Stimulated activated CD4-positive, alpha-beta T cell treated with anti-CD3 and anti-CD28 coated beads, Interleukin-4, amount 100 ng/mL, for 4 hours (primary cell): ENCODE data around the gene MAN2C1.
"Not testable (repeated sequence)": the region's sequence is repeated elsewhere in the genome, so short reads cannot be mapped to it uniquely, and the experiment has no call there.

Experiments
- DNase-seq, 2 experiments: peaks; one replicate each; pipeline ENCODE4 v3.0.0-alpha.2; 2020

The MAN2C1 gene

DNA sequence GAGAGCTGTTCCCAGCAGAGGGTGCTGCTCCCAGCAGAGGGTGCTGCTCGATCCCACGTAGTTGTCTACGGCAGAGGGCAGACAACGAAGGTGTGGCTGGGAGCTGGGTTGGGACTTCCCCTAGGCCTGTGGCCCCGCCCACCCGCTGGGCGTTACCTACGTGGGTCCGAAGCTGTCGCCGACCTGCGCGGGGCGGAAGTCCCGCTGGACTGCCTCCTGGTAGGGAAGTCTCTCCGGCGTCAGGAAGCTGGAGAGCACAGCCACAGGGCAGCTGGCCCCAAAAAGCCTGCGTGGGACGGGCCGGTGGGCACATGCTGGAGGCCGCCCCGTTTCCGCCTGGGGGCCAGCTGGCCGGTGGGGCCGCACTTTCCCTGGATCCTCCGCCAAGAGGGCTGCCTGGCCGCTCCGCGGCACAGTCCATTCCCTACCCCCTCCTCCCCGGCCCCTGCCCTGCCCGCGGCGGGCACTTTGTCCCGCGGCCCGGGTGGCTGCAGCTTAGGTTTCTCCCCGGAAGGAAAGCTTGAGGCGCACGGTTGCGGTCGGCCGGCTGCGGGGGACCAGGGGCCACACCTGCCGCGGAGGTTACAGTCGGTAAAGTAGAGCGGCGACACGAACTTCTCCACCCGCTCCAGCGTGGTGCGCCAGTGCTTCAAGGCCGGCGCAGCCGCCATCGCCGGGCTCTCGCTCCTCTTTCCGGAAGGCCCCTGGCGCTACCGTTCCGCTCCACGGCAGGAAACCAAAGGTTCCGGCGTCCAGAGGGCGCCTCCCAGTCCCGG, at the start of gene MAN2C1:
Gene MAN2C1 (minus strand): TSS at position 695 of the 776 bp plus-strand sequence. CDS start 24 bp downstream, at position 671.
- peak; percentile 91 to 94 for DNase-seq

DNA sequence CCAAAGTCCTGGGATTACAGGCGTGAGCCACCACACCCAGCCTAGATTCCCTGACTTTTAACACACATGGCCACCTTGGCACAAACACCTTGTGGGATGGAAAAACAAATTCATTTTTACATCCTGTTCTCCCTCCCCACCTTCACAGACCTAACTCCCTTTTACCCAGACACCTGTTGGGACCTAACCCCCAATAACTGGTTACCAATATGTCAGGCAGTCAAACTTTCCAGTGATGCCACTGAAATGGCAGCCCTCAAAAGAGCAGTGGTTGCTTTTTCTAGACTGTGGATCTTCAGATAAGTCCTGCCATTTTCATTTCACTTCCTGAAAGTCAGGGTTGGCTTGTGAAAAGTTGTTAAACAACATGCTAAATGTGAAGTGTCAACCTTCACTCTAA, 48.2 kb upstream of the MAN2C1 start:
- DNase-seq, result no peak

DNA sequence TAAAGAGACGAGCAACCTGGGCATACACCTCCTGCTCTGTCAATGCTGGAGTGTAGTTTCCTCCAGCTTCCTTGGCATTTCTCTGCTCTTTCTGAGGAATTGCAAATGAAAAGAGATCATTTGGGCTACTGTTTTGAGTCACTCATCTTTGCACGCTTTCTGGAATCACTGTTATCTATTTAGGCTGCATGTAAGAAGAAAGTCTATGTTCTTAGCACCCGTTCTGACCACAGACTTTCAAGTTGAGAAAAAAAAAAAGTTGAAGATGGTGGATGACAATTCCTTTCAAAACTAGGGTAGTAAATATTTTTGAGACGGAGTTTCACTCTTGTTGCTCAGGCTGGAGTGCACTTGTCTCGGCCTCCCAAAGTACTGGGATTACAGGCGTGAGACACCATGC, 41.8 kb upstream of the MAN2C1 start:
- no peak for DNase-seq

DNA sequence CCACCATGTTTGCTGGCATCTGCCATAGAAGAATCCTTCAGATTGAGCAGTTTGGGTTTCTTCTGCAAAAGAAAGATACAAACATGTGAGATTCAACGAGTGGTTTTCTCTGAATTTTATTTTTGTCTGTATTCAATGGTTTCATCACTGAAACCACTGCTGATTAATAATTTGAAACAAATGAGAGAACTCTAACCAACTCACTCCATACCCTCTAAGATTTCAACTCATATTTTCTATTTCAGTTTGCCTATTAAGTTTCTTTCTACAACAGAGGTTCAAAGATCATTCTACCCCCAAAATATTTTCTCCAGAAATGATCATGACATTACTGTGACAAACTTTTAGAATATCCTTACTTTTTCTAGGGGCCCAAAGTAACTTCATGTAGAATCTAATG, 38.7 kb upstream of the MAN2C1 start:
- DNase-seq, result no peak

DNA sequence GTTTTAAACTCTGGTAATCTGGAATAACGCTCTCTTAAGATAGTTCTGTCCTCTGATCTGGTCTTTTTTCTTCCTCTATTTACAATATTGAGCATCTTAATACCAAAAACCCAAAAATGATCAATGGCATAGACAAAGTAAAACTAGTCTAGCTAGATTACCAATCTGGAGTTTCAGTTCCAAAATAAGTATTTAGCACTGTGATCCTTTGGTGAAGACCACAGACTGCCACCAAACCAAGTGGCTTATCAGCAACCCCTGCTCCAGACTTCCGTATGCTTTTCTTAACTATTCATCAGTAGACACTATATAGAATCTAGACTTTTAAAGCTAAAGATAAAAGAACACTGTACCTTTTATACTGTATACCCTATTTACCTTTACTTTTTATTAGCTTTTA, 35.5 kb upstream of the MAN2C1 start:
- DNase-seq, result no peak

DNA sequence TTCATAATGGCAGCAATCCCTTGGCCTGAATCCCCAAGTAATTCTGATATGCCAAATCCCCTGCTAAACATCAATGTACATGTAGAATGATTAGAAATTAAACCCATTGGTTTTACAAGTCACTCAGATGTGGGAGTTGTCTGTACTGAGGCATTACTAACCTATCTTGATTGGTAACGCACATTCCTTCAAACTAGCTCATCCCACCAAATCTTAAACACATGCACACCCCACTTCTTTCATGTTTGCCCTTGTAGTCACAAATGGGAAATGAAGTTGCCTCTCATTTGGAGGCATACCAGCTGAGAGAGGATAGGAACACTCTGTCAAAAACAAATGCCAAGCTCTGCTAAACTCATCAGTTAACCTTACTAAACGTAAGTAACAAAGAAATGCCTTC, 29.1 kb upstream of the MAN2C1 start:
- DNase-seq, result no peak

DNA sequence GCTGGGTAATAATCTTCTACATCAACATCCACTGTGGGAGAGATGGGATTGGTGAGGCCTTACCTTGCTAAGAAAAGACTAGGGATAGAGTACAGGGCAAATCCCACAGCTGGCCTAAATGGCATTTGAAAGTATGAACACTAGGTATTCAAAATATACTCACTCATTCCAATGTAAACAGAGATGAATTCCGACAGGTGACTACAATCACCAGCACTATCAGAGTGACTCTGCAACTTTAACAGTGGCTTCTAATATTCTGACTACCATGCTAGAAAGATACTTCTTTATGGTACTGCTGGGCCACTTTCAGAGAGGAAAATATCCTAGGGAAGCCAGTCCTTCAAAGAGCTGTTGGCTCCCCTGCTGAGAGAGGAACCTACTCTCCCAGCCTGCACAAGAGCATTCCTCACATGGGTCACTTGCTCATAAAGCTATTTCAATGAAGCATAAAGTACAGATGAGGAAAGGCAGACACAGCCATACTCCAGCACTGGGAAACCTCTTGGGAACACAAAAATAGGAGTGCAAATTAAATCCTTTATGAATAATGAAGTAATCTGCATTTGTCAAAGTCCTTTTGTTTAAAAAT, 21.5 kb upstream of the MAN2C1 start:
- DNase-seq, result no peak

DNA sequence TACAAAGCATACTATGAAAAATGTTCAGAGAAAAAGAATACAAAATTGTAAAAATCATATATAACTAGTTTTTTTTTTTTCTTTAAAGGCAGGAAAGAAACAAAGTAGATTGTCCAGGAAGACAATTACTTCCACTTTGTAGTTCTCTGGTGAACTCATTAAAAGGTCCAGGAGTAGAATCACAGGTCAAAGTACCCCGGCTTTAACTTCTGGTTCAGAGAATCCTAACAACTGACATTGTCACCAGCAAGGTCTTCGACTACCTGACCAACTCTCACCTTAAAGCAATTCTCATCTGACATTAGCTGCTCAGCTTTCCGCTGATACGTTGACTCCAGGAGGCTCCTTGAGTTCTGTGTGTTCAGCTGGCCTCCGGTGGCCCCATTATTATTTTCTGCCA, 15.6 kb upstream of the MAN2C1 start:
- DNase-seq, result not testable (repeated sequence)

DNA sequence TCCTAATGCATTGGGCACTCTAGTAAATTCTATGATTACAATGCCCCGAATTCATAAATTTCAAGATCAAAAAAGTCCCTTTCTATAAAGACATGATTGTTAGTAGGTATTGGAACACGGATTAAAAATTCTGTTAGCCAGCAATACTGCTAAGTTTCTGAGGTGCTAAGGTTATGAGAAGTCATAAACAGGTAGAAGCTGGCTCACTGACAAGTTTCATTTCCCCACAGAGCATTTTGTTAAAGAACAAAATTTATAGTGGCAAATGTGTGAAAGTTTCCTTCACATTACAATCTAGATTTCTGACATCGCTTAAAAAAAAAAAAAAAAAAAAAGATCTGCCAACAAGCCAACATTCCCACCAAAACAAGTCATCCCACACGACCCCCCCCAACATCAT, 12.4 kb upstream of the MAN2C1 start:
- no peak for DNase-seq

DNA sequence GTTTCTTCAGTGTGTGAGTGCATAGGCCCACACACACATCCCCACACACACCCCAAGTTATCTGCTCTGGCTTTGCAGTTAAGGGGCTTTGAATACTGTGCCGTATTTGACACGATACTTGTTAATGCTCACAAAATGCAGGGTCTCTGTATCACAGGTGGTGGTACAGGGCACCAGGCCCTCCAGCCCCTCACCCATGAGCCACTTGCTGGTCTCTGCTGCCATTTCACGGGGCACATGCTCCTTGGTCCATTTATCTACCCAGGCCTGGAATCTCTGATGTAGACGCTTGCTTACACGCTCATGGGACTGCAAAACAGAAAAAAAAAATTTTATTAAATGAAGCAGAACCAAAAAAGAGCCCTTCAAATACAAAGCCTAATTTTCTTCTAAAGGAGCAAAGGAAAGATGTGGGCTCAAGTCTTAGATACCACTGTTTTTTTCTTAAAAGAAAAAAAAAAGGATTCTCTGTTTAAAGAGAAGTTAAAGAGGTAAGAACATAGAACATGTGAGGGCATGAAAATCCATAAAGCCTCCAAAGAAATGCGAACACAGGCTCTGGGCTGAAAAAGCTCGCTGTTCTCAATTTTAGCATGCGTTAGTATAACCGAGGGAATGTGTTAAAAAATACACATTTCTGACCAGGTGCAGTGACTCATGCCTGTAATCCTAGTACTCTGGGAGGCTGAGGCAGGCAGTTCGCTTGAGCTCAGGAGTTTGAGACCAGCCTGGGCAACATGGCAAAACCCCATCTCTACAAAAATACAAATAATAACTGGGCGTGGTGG, 3.7 kb upstream of the MAN2C1 start:
- no peak for DNase-seq

DNA sequence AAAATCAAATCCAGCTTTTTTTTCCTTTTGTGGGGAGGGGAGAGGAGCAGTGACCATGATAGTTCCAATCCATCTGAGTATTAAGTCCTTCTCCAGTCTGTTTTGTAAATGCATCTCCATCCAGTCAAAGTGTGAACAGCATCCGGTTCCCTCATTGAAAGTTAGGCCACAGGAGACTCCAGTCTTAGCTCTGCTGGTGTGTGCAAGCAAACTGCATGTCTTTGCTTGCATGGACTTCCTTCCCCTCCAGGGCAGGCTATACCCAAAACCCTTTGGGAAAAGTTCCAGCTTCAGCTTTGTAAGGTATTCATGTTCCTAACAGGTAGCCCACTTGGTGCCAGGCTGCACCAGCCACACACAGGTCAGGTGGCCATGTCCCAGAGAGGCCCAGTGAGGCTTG, 3.1 kb upstream of the MAN2C1 start:
- no peak for DNase-seq

DNA sequence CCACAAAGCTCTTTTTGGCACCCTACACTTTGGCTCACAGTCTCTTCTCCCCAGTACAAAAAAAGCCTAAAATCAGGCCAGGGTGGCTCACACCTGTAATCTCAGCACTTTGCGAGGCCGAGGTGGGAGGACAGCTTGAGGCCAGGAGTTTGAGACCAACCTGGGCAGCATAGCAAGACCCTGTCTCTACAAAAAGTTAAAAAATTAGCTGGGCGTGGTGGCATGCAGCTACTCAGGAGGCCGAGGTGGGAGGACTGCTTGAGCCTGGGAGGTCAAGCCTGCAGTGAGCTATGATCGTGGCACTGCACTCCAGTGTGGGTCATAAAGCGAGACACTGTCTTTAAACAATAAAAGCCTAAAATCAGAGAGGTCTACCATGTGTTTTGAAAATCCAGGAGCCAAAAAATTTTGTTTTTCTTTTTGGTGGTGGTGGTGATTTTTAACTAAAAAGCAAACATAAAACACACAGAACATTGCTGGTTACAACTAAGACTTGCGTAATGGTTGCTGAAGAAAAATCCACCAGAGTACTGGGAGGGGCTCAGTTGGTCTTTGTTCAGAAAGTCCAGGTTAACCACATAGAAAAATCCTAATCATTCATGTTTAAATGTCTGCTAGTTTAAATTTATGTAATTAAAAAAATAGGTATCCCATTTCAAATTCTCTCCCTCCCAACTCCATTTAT, 1.6 kb upstream of the MAN2C1 start:
- no peak for DNase-seq

DNA sequence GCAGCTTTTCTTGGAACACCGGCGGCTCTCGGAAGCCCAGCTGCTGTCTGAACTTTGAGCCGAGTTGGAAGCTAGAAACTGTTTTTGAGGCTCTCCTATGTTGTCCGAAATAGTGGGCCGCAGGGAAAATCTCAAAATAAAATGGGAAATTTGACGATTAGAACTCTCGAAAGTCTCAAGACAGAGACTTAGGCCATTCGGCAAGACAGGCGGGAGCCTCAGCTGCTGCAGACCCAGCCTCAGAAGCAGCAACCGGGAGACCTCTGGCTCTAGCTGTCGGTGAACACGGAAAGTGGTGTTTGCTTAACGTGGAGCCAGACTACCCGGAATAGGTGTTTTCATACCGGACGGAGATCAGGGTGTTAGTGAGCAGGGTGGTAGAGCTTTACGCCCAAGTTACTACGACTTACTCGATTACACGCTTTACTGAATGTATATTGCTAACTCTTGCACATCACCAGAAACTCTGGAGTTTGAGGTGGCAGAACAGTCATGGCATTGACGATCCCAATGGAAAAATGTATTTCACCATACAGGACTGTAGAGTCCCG, 357 bp upstream of the MAN2C1 start:
- no peak for DNase-seq

DNA sequence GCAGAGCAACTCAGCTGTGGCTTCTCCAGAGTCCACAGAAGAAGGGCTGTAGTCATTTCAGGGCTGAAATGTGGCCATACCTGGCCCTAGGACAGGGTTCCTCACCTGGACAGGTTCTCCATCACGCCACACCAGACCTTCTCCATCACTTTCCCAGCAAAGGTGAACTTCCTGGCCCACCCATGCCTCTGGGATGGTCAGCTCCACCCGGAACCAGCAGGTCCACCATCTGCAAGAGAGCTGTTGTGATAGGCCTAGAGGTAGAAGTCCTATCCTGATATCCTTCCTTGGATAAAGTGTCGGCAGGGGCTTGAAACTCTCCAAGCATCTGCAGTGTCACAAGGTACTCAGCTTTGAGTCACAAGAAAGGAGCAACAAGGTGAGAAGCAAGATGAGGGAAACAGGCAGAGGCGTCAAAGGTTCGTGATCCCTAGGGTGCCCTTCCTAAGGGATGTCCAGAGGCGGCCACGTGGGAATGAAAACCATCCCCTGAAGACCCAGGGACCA, 948 bp downstream of the MAN2C1 start:
- no peak for DNase-seq

DNA sequence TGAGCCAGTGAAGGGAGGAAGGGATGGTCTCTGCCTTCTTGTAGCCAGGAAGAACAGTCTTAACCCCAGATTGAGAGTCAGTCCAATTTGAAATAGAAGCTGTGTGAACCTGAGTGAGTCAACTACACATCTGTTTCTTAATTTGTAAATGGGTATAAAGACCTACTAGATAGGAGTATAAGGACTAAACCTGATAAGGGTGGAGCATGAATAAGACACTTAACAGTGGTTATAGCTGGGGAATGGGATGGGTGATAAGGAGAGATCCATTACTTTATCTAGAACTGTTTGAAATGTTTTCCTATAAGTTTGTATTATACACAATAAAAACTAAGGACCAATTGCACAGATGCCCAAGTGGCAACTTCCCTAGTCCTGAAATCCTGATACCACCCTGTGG, 1.4 kb downstream of the MAN2C1 start:
- no peak for DNase-seq

DNA sequence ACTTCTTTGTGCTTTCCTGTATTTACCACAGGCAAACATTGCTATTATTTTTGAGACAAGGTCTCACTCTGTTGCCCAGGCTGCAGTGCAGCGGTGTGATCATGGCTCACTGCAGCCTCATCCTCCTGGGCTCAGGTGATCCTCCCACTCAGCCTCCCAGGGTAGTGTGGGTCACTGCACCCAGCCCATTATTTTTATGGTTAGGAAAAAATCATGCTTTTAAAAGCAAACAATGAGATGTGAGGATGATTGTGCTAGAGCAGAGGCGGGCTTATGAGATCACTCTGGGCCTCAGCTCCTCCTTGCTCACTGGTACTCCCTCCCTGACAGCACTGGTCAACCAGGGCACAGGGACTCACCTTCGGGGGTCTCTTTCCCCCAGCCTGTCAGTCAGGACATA, 2.2 kb downstream of the MAN2C1 start:
- no peak for DNase-seq

DNA sequence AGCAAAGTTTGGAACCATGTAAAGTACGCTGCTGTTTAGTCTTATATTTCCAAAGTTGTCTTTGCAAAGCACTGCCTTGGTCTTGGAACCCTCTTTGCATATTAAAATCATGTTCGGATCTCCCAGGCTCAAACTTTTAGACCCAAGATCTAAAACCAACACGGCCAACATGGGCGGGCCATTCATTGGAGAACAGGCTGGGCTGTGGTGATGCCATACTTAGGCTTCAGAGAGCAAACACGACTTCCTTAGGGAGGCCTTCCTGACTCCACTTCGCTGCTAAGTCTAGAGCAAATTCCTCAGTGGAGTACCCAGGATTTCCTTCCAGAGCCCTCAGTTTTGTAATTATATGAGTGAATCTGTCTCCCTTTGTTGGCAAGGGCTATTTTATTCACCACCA, 3.5 kb downstream of the MAN2C1 start:
- no peak for DNase-seq

DNA sequence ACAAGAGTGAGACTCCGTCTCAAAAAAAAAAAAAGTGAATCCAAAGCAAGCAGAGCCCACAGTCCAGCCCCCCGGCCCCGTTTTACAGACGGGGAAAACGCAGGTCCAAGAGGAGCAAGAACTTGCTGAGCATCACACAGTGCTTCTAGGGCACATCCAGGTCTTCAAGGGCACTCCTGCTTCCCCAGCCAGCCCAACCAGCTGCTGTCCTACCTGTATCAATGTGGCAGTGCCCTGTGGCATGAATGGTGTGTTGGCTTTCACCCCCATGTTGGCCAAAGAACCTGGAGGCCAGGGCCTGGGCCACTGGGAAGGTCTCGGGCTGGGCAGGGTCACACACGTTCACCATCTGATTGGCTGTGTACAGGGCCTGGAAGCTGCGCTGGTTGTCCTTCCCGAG, 4.6 kb downstream of the MAN2C1 start:
- no peak for DNase-seq

DNA sequence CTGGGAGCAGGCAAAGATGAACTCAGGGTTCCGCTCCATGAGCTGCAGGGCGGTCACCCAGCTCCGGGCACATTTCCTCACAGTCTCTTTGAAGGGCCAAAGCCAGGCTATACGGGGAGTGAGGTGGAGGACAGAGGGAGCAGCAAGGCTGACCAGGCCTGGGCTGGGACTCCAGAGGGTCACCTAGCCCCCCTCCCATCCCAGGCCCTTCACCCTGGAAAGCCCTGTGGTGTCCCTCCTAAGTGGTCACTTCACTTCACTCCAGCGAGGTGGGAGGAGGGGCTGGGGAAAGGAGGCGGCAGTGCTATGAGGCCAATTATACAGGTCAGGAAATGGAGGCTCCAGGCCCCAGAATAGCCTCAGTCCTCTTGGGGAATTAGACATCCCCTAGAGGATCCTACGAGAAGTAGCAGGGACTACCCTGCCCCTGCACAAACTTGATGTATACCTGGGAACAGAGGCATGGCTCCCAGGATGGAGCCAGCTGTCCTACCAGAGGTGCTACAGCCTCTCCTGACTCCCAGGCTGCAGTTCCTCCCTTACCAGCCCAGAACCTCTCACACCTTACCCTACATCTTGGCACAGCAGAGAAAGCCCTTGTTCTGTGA, 5.7 kb downstream of the MAN2C1 start:
- no peak for DNase-seq

DNA sequence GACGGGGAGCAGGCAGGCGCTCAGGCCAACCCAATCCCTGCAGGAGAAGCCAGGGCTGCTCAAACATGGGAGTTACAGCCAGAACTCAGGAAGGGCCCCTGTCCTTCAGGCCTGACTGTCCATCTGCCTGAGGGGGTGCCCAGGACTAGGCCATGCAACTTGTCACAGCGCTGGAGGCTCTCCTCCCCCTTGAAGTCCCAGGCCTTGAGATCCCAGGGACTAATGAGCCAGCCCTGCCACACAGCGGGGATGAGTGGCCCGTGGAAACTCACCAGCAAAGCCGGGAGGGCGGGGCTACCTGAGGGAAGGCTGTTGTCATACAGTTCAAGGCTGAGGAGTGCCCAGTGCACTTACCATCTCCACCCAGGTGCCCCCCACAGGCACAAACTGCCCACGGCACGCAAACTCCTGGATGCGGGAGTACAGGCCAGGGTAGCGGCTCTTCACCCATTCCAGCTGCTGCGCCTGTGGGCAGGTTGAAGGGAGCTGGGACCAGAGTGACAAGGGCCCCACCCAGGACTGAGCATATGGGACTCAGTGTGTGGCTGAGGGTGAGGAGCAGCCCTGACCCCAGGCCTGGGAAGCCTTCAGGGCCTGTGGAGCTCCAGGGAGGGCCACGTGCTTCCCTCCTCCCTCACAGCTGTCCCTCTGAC, 6.3 kb downstream of the MAN2C1 start:
- DNase-seq, result no peak

DNA sequence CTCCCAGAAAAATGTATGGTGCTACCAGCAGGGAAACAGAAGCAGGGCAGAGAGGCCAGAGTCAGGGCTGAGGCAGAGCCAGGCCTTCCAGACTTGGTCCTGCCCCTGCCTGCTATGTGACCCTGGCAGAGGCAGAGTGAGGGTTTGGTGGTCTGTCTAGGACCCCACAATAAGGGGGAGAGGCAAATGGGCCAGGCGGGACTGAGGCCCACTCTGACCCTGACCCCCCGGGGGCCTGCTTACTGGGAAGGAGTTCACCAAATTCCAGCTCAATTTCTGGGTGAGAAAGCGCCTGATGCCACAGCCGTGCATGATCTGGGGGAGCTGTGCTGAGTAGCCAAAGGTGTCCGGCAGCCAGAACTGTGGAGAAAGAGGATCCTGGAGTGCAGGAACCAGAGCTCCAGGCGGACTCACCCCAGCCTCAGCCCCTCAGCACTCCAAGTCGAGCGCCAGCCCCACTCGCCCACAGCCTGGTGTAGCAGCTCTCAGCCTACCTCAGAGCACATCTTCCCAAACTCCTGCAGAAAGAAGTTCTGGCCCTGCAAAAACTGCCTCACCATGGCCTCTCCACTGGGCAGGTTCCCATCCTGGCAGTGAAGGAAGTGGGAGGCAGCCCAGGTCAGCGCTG, 6.9 kb downstream of the MAN2C1 start:
- DNase-seq, result no peak
